Neural crest cell (in vitro differentiated cells): Measurements from ENCODE around the gene PAQR3. TPM values are rescaled to one million over a fixed set of nuclear protein-coding genes. Genes with fewer than 3 reads are reported as not detected.

Experiments
- DNase-seq: peaks from one replicate; pipeline ENCODE4 v3.0.0; 2021; ENCODE audit warnings: low read depth, mixed read lengths, low spot score
- H3K27ac Mint-ChIP-seq: one replicate; pipeline ENCODE4 v1.8.0; 2021; ENCODE audit warnings: mild to moderate bottlenecking, mixed read lengths; ENCODE audit not compliant: unreplicated experiment
- H3K27me3 Mint-ChIP-seq: 2 replicates; pipeline ENCODE4 v1.8.0; 2021; ENCODE audit warnings: low read depth, mild to moderate bottlenecking, mixed read lengths
- H3K36me3 Mint-ChIP-seq: 2 replicates; pipeline ENCODE4 v1.8.0; 2021; ENCODE audit warnings: low read depth, mild to moderate bottlenecking, mixed read lengths
- H3K4me1 Mint-ChIP-seq: 2 replicates; pipeline ENCODE4 v1.8.0; 2021; ENCODE audit warnings: mixed read lengths
- H3K4me3 Mint-ChIP-seq: one replicate; pipeline ENCODE4 v1.8.0; 2021; ENCODE audit warnings: mild to moderate bottlenecking, mixed read lengths
- H3K9me3 Mint-ChIP-seq: 2 replicates; pipeline ENCODE4 v1.8.0; 2021; ENCODE audit warnings: mixed read lengths
- CTCF ChIP-seq: fragments of 200-600 bp; sonication (generic); conservative IDR thresholded peaks from 2 replicates; pipeline ENCODE4 v1.5.0; 2021; ENCODE audit warnings: antibody characterized with exemption, mild to moderate bottlenecking
- long read RNA-seq: library from polyadenylated mRNA; unstranded; transcript quantifications from one replicate; pipeline ENCODE4 v2.0.0, GENCODE V29; 2020
- total RNA-seq: library from RNA; stranded (reverse); gene quantifications from 2 replicates; pipeline ENCODE4 v1.2.1, GENCODE V29; 2021

The PAQR3 gene
- 28.1 and 28.8 TPM in 2 replicates for total RNA-seq
- long read RNA-seq, full-length matches to known transcripts, result 3 of 12 reads
- long read RNA-seq, partial matches to known transcripts, result 1 of 12 reads
- long read RNA-seq, other reads (novel, unspliced or antisense), result 8 of 12 reads

GRCh38 chr4:78938868-78939666 lies at the start of gene PAQR3:
Gene PAQR3, minus strand, starts transcription at chr4:78939438. Its CDS starts 214 bp downstream, at chr4:78939224.
- peak within 1 kb of the TSS; percentile 95 for H3K4me3 Mint-ChIP-seq
- DNase-seq, result peak; percentile 75
- H3K36me3 Mint-ChIP-seq, result peaks cover 2% of the 10 kb centered on the region
- TF ChIP-seq CTCF, result no peak
- peak within 1 kb of the TSS; percentile 86 for H3K27ac Mint-ChIP-seq
- no peaks in the 10 kb centered on the region for H3K9me3 Mint-ChIP-seq
- H3K4me1 Mint-ChIP-seq, result peaks cover 25% of the 10 kb centered on the region
- H3K27me3 Mint-ChIP-seq, result peaks cover 26% of the 10 kb centered on the region

GRCh38 chr4:78987683-78988082 lies 48.4 kb upstream of the PAQR3 start:
- Mint-ChIP-seq H3K27me3 (peaks cover 34% of the 10 kb centered on the region), H3K27ac (no peak overlapping the region), H3K4me3 (no peak overlapping the region), H3K4me1 (no peaks in the 10 kb centered on the region), H3K9me3 (no peaks in the 10 kb centered on the region), H3K36me3 (no peaks in the 10 kb centered on the region)
- DNase-seq, result no peak
- no peak for TF ChIP-seq CTCF

GRCh38 chr4:78984593-78984992 lies 45.4 kb upstream of the PAQR3 start:
- no peak for TF ChIP-seq CTCF
- Mint-ChIP-seq H3K36me3 (no peaks in the 10 kb centered on the region), H3K9me3 (peaks cover 5% of the 10 kb centered on the region), H3K27me3 (peaks cover 32% of the 10 kb centered on the region), H3K4me1 (no peaks in the 10 kb centered on the region), H3K4me3 (no peak overlapping the region), H3K27ac (no peak overlapping the region)
- DNase-seq, result no peak

GRCh38 chr4:78975865-78976264 lies 36.6 kb upstream of the PAQR3 start:
- TF ChIP-seq CTCF, result no peak
- H3K27ac Mint-ChIP-seq, result no peak overlapping the region
- H3K4me3 Mint-ChIP-seq, result no peak overlapping the region

GRCh38 chr4:78971776-78972175 lies 32.5 kb upstream of the PAQR3 start:
- Mint-ChIP-seq H3K27ac (peak overlapping the region; percentile 13), H3K4me1 (no peaks in the 10 kb centered on the region), H3K4me3 (no peak overlapping the region), H3K36me3 (no peaks in the 10 kb centered on the region), H3K9me3 (no peaks in the 10 kb centered on the region), H3K27me3 (no peaks in the 10 kb centered on the region)
- DNase-seq, result no peak
- no peak for TF ChIP-seq CTCF

More at GRCh38 chr4:78975865-78976264, 36.6 kb upstream of the PAQR3 start:
- no peaks in the 10 kb centered on the region for H3K4me1 Mint-ChIP-seq
- no peaks in the 10 kb centered on the region for H3K36me3 Mint-ChIP-seq
- no peak for DNase-seq
- H3K27me3 Mint-ChIP-seq, result peaks cover 2% of the 10 kb centered on the region
- peaks cover 4% of the 10 kb centered on the region for H3K9me3 Mint-ChIP-seq
